ENCODE data around the gene BTN2A1. TPM values are rescaled to one million over a fixed set of nuclear protein-coding genes. Genes with fewer than 3 reads are reported as not detected.
"Not testable (repeated sequence)": the region's sequence is repeated elsewhere in the genome, so short reads cannot be mapped to it uniquely, and the experiment has no call there.

Gene BTN2A1
- total and polyA plus RNA-seq, 7 donors = 4.4 to 25.5 (median 18.2) TPM

DNA sequence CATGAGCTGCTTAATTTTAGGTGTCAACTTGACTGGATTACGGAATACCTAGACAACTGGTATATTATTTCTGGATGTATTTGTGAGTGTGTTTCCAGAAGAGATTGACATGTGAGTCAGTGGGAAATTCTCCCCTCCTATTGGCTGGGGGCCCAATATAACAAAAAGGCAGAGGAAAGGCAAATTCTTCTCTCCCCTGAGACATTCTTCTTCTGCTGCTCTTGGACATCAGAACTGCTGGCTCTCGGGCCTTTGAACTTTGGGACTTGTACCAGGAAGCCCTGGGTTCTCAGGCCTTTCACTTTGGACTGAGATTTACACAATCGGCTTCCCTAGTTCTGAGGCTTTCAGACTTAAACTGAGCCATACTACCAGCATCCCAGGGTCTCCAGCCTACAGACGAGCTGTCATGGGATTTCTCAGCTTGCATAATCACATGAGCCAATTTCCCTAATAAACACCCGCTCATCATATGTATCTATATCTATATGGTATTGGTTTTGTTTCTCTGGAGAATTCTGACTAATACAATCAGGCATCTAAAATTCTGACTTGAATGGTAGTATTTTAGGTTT is 25.0 kb upstream of the BTN2A1 start:
- TF ChIP-seq, protein P1, sequence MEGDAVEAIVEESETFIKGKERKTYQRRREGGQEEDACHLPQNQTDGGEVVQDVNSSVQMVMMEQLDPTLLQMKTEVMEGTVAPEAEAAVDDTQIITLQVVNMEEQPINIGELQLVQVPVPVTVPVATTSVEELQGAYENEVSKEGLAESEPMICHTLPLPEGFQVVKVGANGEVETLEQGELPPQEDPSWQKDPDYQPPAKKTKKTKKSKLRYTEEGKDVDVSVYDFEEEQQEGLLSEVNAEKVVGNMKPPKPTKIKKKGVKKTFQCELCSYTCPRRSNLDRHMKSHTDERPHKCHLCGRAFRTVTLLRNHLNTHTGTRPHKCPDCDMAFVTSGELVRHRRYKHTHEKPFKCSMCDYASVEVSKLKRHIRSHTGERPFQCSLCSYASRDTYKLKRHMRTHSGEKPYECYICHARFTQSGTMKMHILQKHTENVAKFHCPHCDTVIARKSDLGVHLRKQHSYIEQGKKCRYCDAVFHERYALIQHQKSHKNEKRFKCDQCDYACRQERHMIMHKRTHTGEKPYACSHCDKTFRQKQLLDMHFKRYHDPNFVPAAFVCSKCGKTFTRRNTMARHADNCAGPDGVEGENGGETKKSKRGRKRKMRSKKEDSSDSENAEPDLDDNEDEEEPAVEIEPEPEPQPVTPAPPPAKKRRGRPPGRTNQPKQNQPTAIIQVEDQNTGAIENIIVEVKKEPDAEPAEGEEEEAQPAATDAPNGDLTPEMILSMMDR (IDR thresholded peaks at IDR 0.05) = no peak
- no peak for TF ChIP-seq POLR2AphosphoS5 (IDR thresholded peaks at IDR 0.05)
- TF ChIP-seq EP300 (IDR thresholded peaks at IDR 0.05) = no peak
- TF ChIP-seq POLR2A (IDR thresholded peaks at IDR 0.05) = no peak
- peaks cover 0 to 3% (median 0%) of the 10 kb centered on the region in 4 donors for H3K9me3 ChIP-seq
- 90 to 96% methylated on average over 5 of the region's 5 CpGs for WGBS, 2 donors
- no peak for DNase-seq
- H3K27ac ChIP-seq = no peak overlapping the region
- peaks cover 0 to 29% (median 7%) of the 10 kb centered on the region in 4 donors for H3K36me3 ChIP-seq
- H3K27me3 ChIP-seq = no peaks in the 10 kb centered on the region
- intact Hi-C loops (cut with DNase I) = no loop called here
- no peaks in the 10 kb centered on the region for H3K4me1 ChIP-seq
- no peak overlapping the region for H3K4me3 ChIP-seq

DNA sequence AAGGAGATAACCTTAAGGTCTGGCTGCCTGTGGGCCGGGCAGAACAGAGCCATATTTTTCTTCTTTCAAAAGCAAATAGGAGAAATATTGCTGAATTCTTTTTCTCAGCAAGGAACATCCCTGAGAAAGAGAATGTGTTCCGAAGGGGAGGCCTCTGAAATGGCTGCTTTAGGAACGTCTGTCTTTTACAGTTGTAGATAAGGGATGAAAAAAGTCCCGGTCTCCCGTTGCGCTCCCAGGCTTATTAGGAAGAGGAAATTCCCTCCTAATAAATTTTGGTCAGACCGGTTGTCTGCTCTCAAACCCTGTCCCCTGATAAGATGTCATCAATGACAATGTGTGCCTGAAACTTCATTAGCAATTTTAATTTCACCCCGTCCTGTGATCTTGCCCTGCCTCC is 24.1 kb upstream of the BTN2A1 start:
- H3K27me3 ChIP-seq; H3K9me3 ChIP-seq; H3K4me3 ChIP-seq; DNase-seq; intact Hi-C loops (cut with DNase I); H3K4me1 ChIP-seq; H3K27ac ChIP-seq: not testable (repeated sequence)
- 94 to 97% methylated on average over 8 of the region's 8 CpGs for WGBS, 2 donors
- peaks cover 0 to 19% (median 5%) of the 10 kb centered on the region in 4 donors for H3K36me3 ChIP-seq

DNA sequence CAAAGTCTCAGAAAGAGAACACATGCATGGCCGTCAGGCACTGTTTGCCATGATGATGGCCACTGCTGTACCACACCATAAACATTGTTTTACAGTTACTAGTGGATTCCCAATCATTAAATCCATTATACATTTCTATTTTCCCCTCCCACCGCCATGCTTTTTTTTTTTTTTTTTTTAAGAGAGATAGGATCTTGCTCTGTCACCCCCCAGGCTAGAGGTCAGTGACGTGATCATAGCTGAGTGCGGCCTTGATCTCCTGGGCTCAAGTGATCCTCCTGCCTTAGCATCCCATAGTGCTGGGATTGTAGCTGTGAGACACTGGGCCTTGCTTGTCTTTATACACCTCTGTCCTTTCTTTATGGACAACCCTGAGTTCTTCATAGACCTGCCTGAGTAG is 21.7 kb upstream of the BTN2A1 start:
- TF ChIP-seq POLR2A (IDR thresholded peaks at IDR 0.05) = no peak
- TF ChIP-seq POLR2AphosphoS5 (IDR thresholded peaks at IDR 0.05) = no peak
- TF ChIP-seq, protein P1 (IDR thresholded peaks at IDR 0.05) = no peak
- no peak for TF ChIP-seq EP300 (IDR thresholded peaks at IDR 0.05)
- Histone ChIP-seq H3K27ac (no peak overlapping the region), H3K4me1 (peaks cover 0 to 9% (median 0%) of the 10 kb centered on the region in 4 donors), H3K4me3 (no peak overlapping the region), H3K27me3 (no peaks in the 10 kb centered on the region), H3K9me3 (peaks cover 0 to 3% (median 0%) of the 10 kb centered on the region in 4 donors), H3K36me3 (peaks cover 0 to 5% (median 0%) of the 10 kb centered on the region in 4 donors)
- intact Hi-C loops (cut with DNase I) = loop anchor here (5.0 kb wide), 1 partner anchor 69 kb away; the partner anchor contains the start of gene BTN3A2
- DNase-seq = no peak
- WGBS, 2 donors = 98 to 99% methylated on average over 4 of the region's 4 CpGs

DNA sequence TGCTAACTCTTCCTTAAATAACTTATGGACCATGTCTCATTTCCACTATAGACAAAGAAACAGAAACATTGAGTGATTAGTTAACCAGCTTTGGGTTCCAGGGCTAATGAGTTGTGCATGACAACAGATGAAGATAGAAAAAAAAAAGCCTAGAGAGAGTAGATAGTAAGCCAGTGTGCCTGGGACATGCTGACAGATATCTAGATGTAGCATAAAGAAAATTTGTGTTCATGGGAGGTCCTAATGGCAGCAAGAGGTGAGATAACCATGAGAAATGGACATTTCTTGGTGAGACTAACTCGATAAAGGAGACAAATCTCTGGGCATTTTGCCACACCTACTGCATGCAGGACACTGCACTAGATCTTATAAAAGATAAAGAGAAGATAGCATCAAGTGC is 20.2 kb upstream of the BTN2A1 start:
- no peaks in the 10 kb centered on the region for H3K27me3 ChIP-seq
- H3K9me3 ChIP-seq = peaks cover 0 to 3% (median 0%) of the 10 kb centered on the region in 4 donors
- no peaks in the 10 kb centered on the region for H3K36me3 ChIP-seq
- intact Hi-C loops (cut with DNase I) = loop anchor here (5.0 kb wide), 1 partner anchor 70 kb away; the partner anchor contains the start of gene BTN3A2
- 81 to 89% methylated on average over 1 of the region's 1 CpG for WGBS, 2 donors
- no peak overlapping the region for H3K4me3 ChIP-seq
- TF ChIP-seq, protein P1 (IDR thresholded peaks at IDR 0.05) = no peak
- TF ChIP-seq POLR2AphosphoS5 (IDR thresholded peaks at IDR 0.05) (no peak), POLR2A (IDR thresholded peaks at IDR 0.05) (no peak), EP300 (IDR thresholded peaks at IDR 0.05) (no peak)
- H3K27ac ChIP-seq = no peak overlapping the region
- DNase-seq = no peak
- H3K4me1 ChIP-seq = peaks cover 0 to 21% (median 7%) of the 10 kb centered on the region in 4 donors

DNA sequence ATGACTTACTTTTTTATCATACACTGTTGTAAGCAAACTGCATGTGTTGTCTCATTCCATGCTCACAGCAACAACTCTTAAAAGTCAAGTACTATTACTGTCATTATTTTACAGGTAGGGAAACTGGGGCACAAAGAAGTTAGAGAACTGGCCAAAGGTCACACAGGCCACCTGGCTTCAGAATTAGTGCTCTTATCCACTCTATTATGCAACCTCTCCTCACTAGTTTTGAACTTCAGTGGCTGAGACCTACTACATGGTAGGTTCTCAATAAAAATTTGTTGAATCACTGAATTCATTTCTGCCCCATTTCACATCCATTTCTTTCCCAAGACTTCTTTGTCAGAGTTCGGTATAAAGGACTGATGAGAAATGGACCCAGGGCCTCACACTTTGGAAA is 19.8 kb upstream of the BTN2A1 start:
- Histone ChIP-seq H3K27ac (no peak overlapping the region), H3K9me3 (peaks cover 0 to 3% (median 0%) of the 10 kb centered on the region in 4 donors), H3K4me1 (peaks cover 0 to 21% (median 7%) of the 10 kb centered on the region in 4 donors), H3K36me3 (no peaks in the 10 kb centered on the region), H3K27me3 (no peaks in the 10 kb centered on the region), H3K4me3 (no peak overlapping the region)
- TF ChIP-seq POLR2A (IDR thresholded peaks at IDR 0.05) (no peak), EP300 (IDR thresholded peaks at IDR 0.05) (no peak), POLR2AphosphoS5 (IDR thresholded peaks at IDR 0.05) (no peak)
- TF ChIP-seq, protein P1 (IDR thresholded peaks at IDR 0.05) = no peak
- no peak for DNase-seq
- 99 to 100% methylated on average over 1 of the region's 1 CpG for WGBS, 2 donors
- intact Hi-C loops (cut with DNase I) = loop anchor here (5.0 kb wide), 1 partner anchor 71 kb away; the partner anchor contains the start of gene BTN3A2

Measured in sigmoid colon (tissue), 7 donors.